H1 (cell line): ENCODE data around the gene SPEF2. TPM values are rescaled to one million over a fixed set of nuclear protein-coding genes. Genes with fewer than 3 reads are reported as not detected.

Source experiments
- BACH1 ChIP-seq: IDR thresholded peaks from 2 replicates; pipeline ENCODE4 v1.6.1; 2012; ENCODE audit warnings: low read length, improper control_type of control experiment
- GTF2F1 ChIP-seq: IDR thresholded peaks from 2 replicates; pipeline ENCODE4 v1.6.1; 2012; ENCODE audit warnings: low read depth, low read length, improper control_type of control experiment, borderline replicate concordance
- JUND ChIP-seq: IDR thresholded peaks from 2 replicates; pipeline ENCODE4 v1.6.1; 2011; ENCODE audit warnings: mild to moderate bottlenecking, improper control_type of control experiment, low read length
- polyA plus RNA-seq, 7 experiments: library from polyadenylated mRNA; depleted of rRNA in 3 of 7; stranded (reverse) in 5 of 7; unstranded in 2 of 7; fragments of >200 nt in 5 of 7; fragments of 200-250 nt in 2 of 7; gene quantifications; 1 replicate in 5 of 7; 2 replicates in 1 of 7; 4 replicates in 1 of 7; pipeline versions ENCODE4 v1.2.1 to v1.2.3, GENCODE V29; 2011 to 2013; ENCODE audit warnings: missing spikeins in 2 of 7, mixed read lengths in 2 of 7
- total RNA-seq: library from RNA; stranded (reverse); fragmentation: NEBNext Ultra II Directional; extraction: Animal tissue kit (Norgen Biotek cat#: 25700); gene quantifications from 2 replicates; pipeline ENCODE4 v1.2.1, GENCODE V29; 2021
- TF ChIP-seq, protein P1 (sequence below), 3 experiments: IDR thresholded peaks; 1 replicate in 2 of 3; 2 replicates in 1 of 3; pipeline versions ENCODE4 v1.5.1 to v1.6.1; 2011; ENCODE audit warnings: low read length in 3 of 3, mild to moderate bottlenecking in 3 of 3, inconsistent platforms in 2 of 3, low read depth in 1 of 3, moderate library complexity in 1 of 3; ENCODE audit not compliant: insufficient read depth in 1 of 3; ENCODE audit errors: control extremely low read depth in 1 of 3

SPEF2 gene
- total and polyA plus RNA-seq, 2 of the 8 experiments (the other 6 are each of a cell fraction or from before 2014, with no cell fraction given): 0.14 to 0.73 TPM

- TF ChIP-seq, protein P1, sequence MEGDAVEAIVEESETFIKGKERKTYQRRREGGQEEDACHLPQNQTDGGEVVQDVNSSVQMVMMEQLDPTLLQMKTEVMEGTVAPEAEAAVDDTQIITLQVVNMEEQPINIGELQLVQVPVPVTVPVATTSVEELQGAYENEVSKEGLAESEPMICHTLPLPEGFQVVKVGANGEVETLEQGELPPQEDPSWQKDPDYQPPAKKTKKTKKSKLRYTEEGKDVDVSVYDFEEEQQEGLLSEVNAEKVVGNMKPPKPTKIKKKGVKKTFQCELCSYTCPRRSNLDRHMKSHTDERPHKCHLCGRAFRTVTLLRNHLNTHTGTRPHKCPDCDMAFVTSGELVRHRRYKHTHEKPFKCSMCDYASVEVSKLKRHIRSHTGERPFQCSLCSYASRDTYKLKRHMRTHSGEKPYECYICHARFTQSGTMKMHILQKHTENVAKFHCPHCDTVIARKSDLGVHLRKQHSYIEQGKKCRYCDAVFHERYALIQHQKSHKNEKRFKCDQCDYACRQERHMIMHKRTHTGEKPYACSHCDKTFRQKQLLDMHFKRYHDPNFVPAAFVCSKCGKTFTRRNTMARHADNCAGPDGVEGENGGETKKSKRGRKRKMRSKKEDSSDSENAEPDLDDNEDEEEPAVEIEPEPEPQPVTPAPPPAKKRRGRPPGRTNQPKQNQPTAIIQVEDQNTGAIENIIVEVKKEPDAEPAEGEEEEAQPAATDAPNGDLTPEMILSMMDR (IDR thresholded peaks at IDR 0.05; ENCODE audit: control extremely low read depth in 1 of 3, insufficient read depth in 1 of 3, low read depth in 1 of 3, low read length in 3 of 3): peak in 2 of 3 experiments; percentile 52; a peak in 2 of 4 replicates
- TF ChIP-seq BACH1 (0 out of 2 replicates have a peak, but pooled peaks have one; percentile 9), GTF2F1 (no peak), JUND (no peak)
These were observed 159.9 kb downstream of the SPEF2 start (continued) for GRCh38 chr5:35777358-35778087.
